ENCODE data around the gene PCIF1. TPM values are rescaled to one million over a fixed set of nuclear protein-coding genes. Genes with fewer than 3 reads are reported as not detected.

PCIF1 gene
- total and polyA plus RNA-seq, 4 donors: 15.5 to 43.4 (median 32.9) TPM

Other genes starting within 250 kb of the PCIF1 start
- gene WFDC13, start 232.6 kb upstream of the PCIF1 start, total RNA-seq: not detected
- gene WFDC13, start 232.6 kb upstream of the PCIF1 start, polyA plus RNA-seq: not detected
- not detected for gene WFDC10B, start 229.7 kb upstream of the PCIF1 start, total RNA-seq
- gene WFDC10B, start 229.7 kb upstream of the PCIF1 start, polyA plus RNA-seq: 1 to 10 TPM in 1 of 2 donors, not detected in 1; 1.7 TPM
- not detected for gene SPINT4, start 212.3 kb upstream of the PCIF1 start, total RNA-seq
- not detected for gene SPINT4, start 212.3 kb upstream of the PCIF1 start, polyA plus RNA-seq
- 1 to 10 TPM; 1.6 to 3.6 TPM for gene WFDC3, start 142.8 kb upstream of the PCIF1 start, total RNA-seq
- 1 to 10 TPM in 1 of 2 donors, not detected in 1; 1.9 TPM for gene WFDC3, start 142.8 kb upstream of the PCIF1 start, polyA plus RNA-seq
- 10 to 100 TPM; 25.8 to 27.8 TPM for gene DNTTIP1, start 142.7 kb upstream of the PCIF1 start, total RNA-seq
- 10 to 100 TPM; 29.3 to 30.7 TPM for gene DNTTIP1, start 142.7 kb upstream of the PCIF1 start, polyA plus RNA-seq
- gene UBE2C, start 122.0 kb upstream of the PCIF1 start, total RNA-seq: 1 to 10 TPM; 1.0 to 1.9 TPM
- gene UBE2C, start 122.0 kb upstream of the PCIF1 start, polyA plus RNA-seq: 1 to 10 TPM in 1 of 2 donors, not detected in 1; 5.0 TPM
- not detected for gene TNNC2, start 107.4 kb upstream of the PCIF1 start, total RNA-seq
- 10 to 100 TPM in 1 of 2 donors, 1 to 10 TPM in 1; 1.9 to 26.3 TPM for gene TNNC2, start 107.4 kb upstream of the PCIF1 start, polyA plus RNA-seq
- 10 to 100 TPM; 36.2 to 57.7 TPM for gene SNX21, start 100.9 kb upstream of the PCIF1 start, total RNA-seq
- 100 to 1,000 TPM in 1 of 2 donors, 10 to 100 TPM in 1; 14.9 to 117 TPM for gene SNX21, start 100.9 kb upstream of the PCIF1 start, polyA plus RNA-seq
- gene ACOT8, start 77.3 kb upstream of the PCIF1 start, total RNA-seq: 10 to 100 TPM; 11.2 to 15.8 TPM
- 10 to 100 TPM; 24.3 to 32.5 TPM for gene ACOT8, start 77.3 kb upstream of the PCIF1 start, polyA plus RNA-seq
- gene ZSWIM3, start 77.1 kb upstream of the PCIF1 start, total RNA-seq: 1 to 10 TPM; 2.5 to 4.5 TPM
- 1 to 10 TPM; 1.5 to 1.7 TPM for gene ZSWIM3, start 77.1 kb upstream of the PCIF1 start, polyA plus RNA-seq
- 1 to 10 TPM; 5.3 to 8.2 TPM for gene ZSWIM1, start 53.5 kb upstream of the PCIF1 start, total RNA-seq
- gene ZSWIM1, start 53.5 kb upstream of the PCIF1 start, polyA plus RNA-seq: 1 to 10 TPM; 2.9 to 3.4 TPM
- gene SPATA25, start 47.1 kb upstream of the PCIF1 start, total RNA-seq: 1 to 10 TPM; 2.9 to 8.6 TPM
- 1 to 10 TPM in 1 of 2 donors, not detected in 1; 2.3 TPM for gene SPATA25, start 47.1 kb upstream of the PCIF1 start, polyA plus RNA-seq
- gene NEURL2, start 43.5 kb upstream of the PCIF1 start, total RNA-seq: 10 to 100 TPM in 1 of 2 donors, 1 to 10 TPM in 1; 9.9 to 32.9 TPM
- 1 to 10 TPM; 2.0 to 7.0 TPM for gene NEURL2, start 43.5 kb upstream of the PCIF1 start, polyA plus RNA-seq
- 100 to 1,000 TPM in 1 of 2 donors, 10 to 100 TPM in 1; 83.4 to 140 TPM for gene CTSA, start 43.3 kb upstream of the PCIF1 start, total RNA-seq
- 100 to 1,000 TPM in 1 of 2 donors, 10 to 100 TPM in 1; 37.9 to 175 TPM for gene CTSA, start 43.3 kb upstream of the PCIF1 start, polyA plus RNA-seq
- gene PLTP, start 22.5 kb upstream of the PCIF1 start, total RNA-seq: 100 to 1,000 TPM; 113 to 445 TPM
- gene PLTP, start 22.5 kb upstream of the PCIF1 start, polyA plus RNA-seq: 100 to 1,000 TPM in 1 of 2 donors, 10 to 100 TPM in 1; 80.7 to 103 TPM
- gene ZNF335, start 37.5 kb downstream of the PCIF1 start, total RNA-seq: 10 to 100 TPM; 18.4 to 22.7 TPM
- 10 to 100 TPM in 1 of 2 donors, 1 to 10 TPM in 1; 2.8 to 31.4 TPM for gene ZNF335, start 37.5 kb downstream of the PCIF1 start, polyA plus RNA-seq
- 1 to 10 TPM; 5.1 to 6.0 TPM for gene MMP9, start 74.2 kb downstream of the PCIF1 start, total RNA-seq
- 1 to 10 TPM in 1 of 2 donors, under 1 TPM in 1; 0.15 to 3.1 TPM for gene MMP9, start 74.2 kb downstream of the PCIF1 start, polyA plus RNA-seq
- gene SLC12A5, start 94.5 kb downstream of the PCIF1 start, total RNA-seq: 1 to 10 TPM in 1 of 2 donors, under 1 TPM in 1; 0.94 to 2.4 TPM
- gene SLC12A5, start 94.5 kb downstream of the PCIF1 start, polyA plus RNA-seq: not detected
- gene NCOA5, start 155.3 kb downstream of the PCIF1 start, total RNA-seq: 10 to 100 TPM; 18.6 to 23.7 TPM
- gene NCOA5, start 155.3 kb downstream of the PCIF1 start, polyA plus RNA-seq: 10 to 100 TPM in 1 of 2 donors, 1 to 10 TPM in 1; 8.5 to 10.4 TPM
- 10 to 100 TPM; 20.9 to 36.1 TPM for gene CD40, start 183.6 kb downstream of the PCIF1 start, total RNA-seq
- gene CD40, start 183.6 kb downstream of the PCIF1 start, polyA plus RNA-seq: 10 to 100 TPM in 1 of 2 donors, 1 to 10 TPM in 1; 8.6 to 47.7 TPM

Data from aorta (tissue), 4 donors.